ENCODE measurements around the gene PTPRN2.

The PTPRN2 gene

GRCh38 chr7:157809863-157810851, 777.5 kb downstream of the PTPRN2 start:
- DNase-seq (ENCODE audit: low spot score): no peak

GRCh38 chr7:157809154-157809862, 778.3 kb downstream of the PTPRN2 start:
- DNase-seq (ENCODE audit: low spot score): no peak

GRCh38 chr7:157808042-157808441, 779.6 kb downstream of the PTPRN2 start:
- no peak for DNase-seq (ENCODE audit: low spot score)

- no peak for DNase-seq (ENCODE audit: low spot score)
These were observed 780.1 kb downstream of the PTPRN2 start for GRCh38 chr7:157807510-157807909.

- DNase-seq (ENCODE audit: low spot score): no peak
These were observed 780.9 kb downstream of the PTPRN2 start for GRCh38 chr7:157806711-157807110.

GRCh38 chr7:157805713-157806112, 781.9 kb downstream of the PTPRN2 start:
- no peak for DNase-seq (ENCODE audit: low spot score)

GRCh38 chr7:157803906-157804305, 783.7 kb downstream of the PTPRN2 start:
- DNase-seq (ENCODE audit: low spot score): no peak

GRCh38 chr7:157801971-157802675, 785.5 kb downstream of the PTPRN2 start:
- no peak for DNase-seq (ENCODE audit: low spot score)

GRCh38 chr7:157801113-157801512, 786.5 kb downstream of the PTPRN2 start:
- DNase-seq (ENCODE audit: low spot score): no peak

GRCh38 chr7:157800281-157800680, 787.3 kb downstream of the PTPRN2 start:
- no peak for DNase-seq (ENCODE audit: low spot score)

GRCh38 chr7:157799076-157799685, 788.4 kb downstream of the PTPRN2 start:
- DNase-seq (ENCODE audit: low spot score): no peak

- DNase-seq (ENCODE audit: low spot score): no peak
These were observed 790.3 kb downstream of the PTPRN2 start for GRCh38 chr7:157797361-157797760.

GRCh38 chr7:157796846-157797245, 790.8 kb downstream of the PTPRN2 start:
- DNase-seq (ENCODE audit: low spot score): no peak

GRCh38 chr7:157795643-157796042, 792.0 kb downstream of the PTPRN2 start:
- DNase-seq (ENCODE audit: low spot score): no peak

- no peak for DNase-seq (ENCODE audit: low spot score)
These were observed 792.4 kb downstream of the PTPRN2 start for GRCh38 chr7:157795199-157795598.

- no peak for DNase-seq (ENCODE audit: low spot score)
These were observed 792.9 kb downstream of the PTPRN2 start for GRCh38 chr7:157794746-157795065.

- no peak for DNase-seq (ENCODE audit: low spot score)
These were observed 793.5 kb downstream of the PTPRN2 start for GRCh38 chr7:157793973-157794745.

- no peak for DNase-seq (ENCODE audit: low spot score)
These were observed 794.6 kb downstream of the PTPRN2 start for GRCh38 chr7:157793087-157793353.

- DNase-seq (ENCODE audit: low spot score): no peak
These were observed 795.2 kb downstream of the PTPRN2 start for GRCh38 chr7:157792241-157793086.

GRCh38 chr7:157791666-157792065, 796.0 kb downstream of the PTPRN2 start:
- DNase-seq (ENCODE audit: low spot score): no peak

- no peak for DNase-seq (ENCODE audit: low spot score)
These were observed 796.4 kb downstream of the PTPRN2 start for GRCh38 chr7:157791261-157791660.
